B cell (primary cell): ENCODE results near the gene USP21. TPM values are rescaled to one million over a fixed set of nuclear protein-coding genes. Genes with fewer than 3 reads are reported as not detected.
A peak's percentile ranks its signal among the peaks of the same experiment; 100 is the strongest.

Source experiments
- ATAC-seq: fragments of 200-7000 bp; cut with Tn5 transposase; one replicate; pipeline ENCODE4 v1.10.0; 2021; ENCODE audit warnings: low read depth, mild to moderate bottlenecking, moderate number of reproducible peaks, moderate library complexity
- CTCF ChIA-PET: fragments of 350-600 bp; sonication (Branson Sonifier 250); formaldehyde crosslinking; loops from one replicate; lab custom pipeline; 2021; ENCODE audit warnings: antibody characterized with exemption, inconsistent platforms; lab: Charles Lee
- POLR2A ChIA-PET: fragments of 350-600 bp; sonication (Branson Sonifier 250); formaldehyde crosslinking; loops from one replicate; lab custom pipeline; 2021; ENCODE audit warnings: antibody characterized with exemption; lab: Charles Lee
- DNase-seq: peaks from one replicate; pipeline ENCODE4 v3.0.0; 2013
- H2AFZ ChIP-seq: 2 replicates; pipeline ENCODE4 v1.6.1; 2012; ENCODE audit warnings: mild to moderate bottlenecking, low read depth, low read length; ENCODE audit not compliant: insufficient read depth, poor library complexity, severe bottlenecking
- H3K27ac ChIP-seq, 2 donors: 1 replicate in 1 of 2; 2 replicates in 1 of 2; pipeline ENCODE4 v1.5.1; 2012 to 2013; ENCODE audit warnings: low read length in 2 of 2, mild to moderate bottlenecking in 2 of 2, moderate library complexity in 1 of 2
- H3K27me3 ChIP-seq, 4 experiments: fragments of 200-600 bp in 1 of 4; sonication (generic) in 1 of 4; replicated peaks in 1 of 4; 1 replicate in 2 of 4; 2 replicates in 2 of 4; pipeline versions ENCODE4 v1.6.1 to v1.7.0; 2013 to 2016; ENCODE audit warnings: low read length in 3 of 4, mild to moderate bottlenecking in 2 of 4, mixed read lengths in 1 of 4, moderate library complexity in 1 of 4; ENCODE audit not compliant: insufficient read depth in 4 of 4, control insufficient read depth in 3 of 4; ENCODE audit errors: control extremely low read depth in 1 of 4
- H3K36me3 ChIP-seq, 2 experiments: replicated peaks in 1 of 2; 1 replicate in 1 of 2; 2 replicates in 1 of 2; pipeline versions ENCODE4 v1.6.1 to v1.7.1; 2013; ENCODE audit warnings: low read length in 1 of 2; ENCODE audit not compliant: insufficient read depth in 2 of 2, control insufficient read depth in 1 of 2; ENCODE audit errors: control extremely low read depth in 1 of 2, extremely low read depth in 1 of 2
- H3K4me1 ChIP-seq, 2 donors: fragments of 200-600 bp in 1 of 2; sonication (generic) in 1 of 2; 1 replicate in 1 of 2; 2 replicates in 1 of 2; pipeline versions ENCODE4 v1.5.1 to v1.6.1; 2013 to 2017; ENCODE audit warnings: low read length in 2 of 2; ENCODE audit not compliant: control insufficient read depth in 2 of 2, insufficient read depth in 2 of 2
- H3K4me2 ChIP-seq: replicated peaks from 2 replicates; pipeline ENCODE3; 2012; ENCODE audit warnings: mild to moderate bottlenecking, low read depth, low read length; ENCODE audit not compliant: poor library complexity, severe bottlenecking
- H3K4me3 ChIP-seq, 5 experiments: fragments of 200-600 bp in 1 of 5; sonication (generic) in 1 of 5; 1 replicate in 3 of 5; 2 replicates in 2 of 5; pipeline versions ENCODE4 v1.5.1 to v1.7.0; 2011 to 2016; ENCODE audit warnings: low read length in 4 of 5, mild to moderate bottlenecking in 4 of 5, low read depth in 2 of 5, control low read depth in 1 of 5, moderate library complexity in 1 of 5; ENCODE audit not compliant: insufficient read depth in 1 of 5; ENCODE audit errors: control extremely low read depth in 1 of 5, extremely low read depth in 1 of 5
- H3K79me2 ChIP-seq: fragments of 200-600 bp; sonication (generic); one replicate; pipeline ENCODE4 v1.6.0; 2016; ENCODE audit warnings: low read length; ENCODE audit not compliant: control insufficient read depth, insufficient read depth
- H3K9ac ChIP-seq: fragments of 200-600 bp; sonication (generic); 2 replicates; pipeline ENCODE4 v1.6.1; 2017; ENCODE audit warnings: mild to moderate bottlenecking, low read length, moderate library complexity
- H3K9me3 ChIP-seq, 3 donors: one replicate each; pipeline versions ENCODE4 v1.6.1 to v1.7.1; 2013; ENCODE audit warnings: low read length in 2 of 3; ENCODE audit not compliant: control insufficient read depth in 2 of 3, insufficient read depth in 1 of 3; ENCODE audit errors: control extremely low read depth in 1 of 3
- H4K20me1 ChIP-seq: 2 replicates; pipeline ENCODE4 v1.6.0; 2012; ENCODE audit warnings: mild to moderate bottlenecking, low read length; ENCODE audit not compliant: insufficient read depth, control insufficient read depth, poor library complexity, severe bottlenecking
- H3K27ac Mint-ChIP-seq: one replicate; pipeline ENCODE4 v1.8.0; 2021; ENCODE audit warnings: mixed read lengths
- H3K27me3 Mint-ChIP-seq: one replicate; pipeline ENCODE4 v1.8.0; 2021; ENCODE audit warnings: mixed read lengths
- H3K4me1 Mint-ChIP-seq: one replicate; pipeline ENCODE4 v1.8.0; 2021; ENCODE audit warnings: mixed read lengths
- H3K4me3 Mint-ChIP-seq: one replicate; pipeline ENCODE4 v1.8.0; 2021; ENCODE audit warnings: mixed read lengths
- H3K9me3 Mint-ChIP-seq: one replicate; pipeline ENCODE4 v1.8.0; 2022; ENCODE audit warnings: mixed read lengths; ENCODE audit not compliant: insufficient read depth
- CTCF ChIP-seq: fragments of 200-600 bp; IDR thresholded peaks from one replicate; pipeline ENCODE4 v1.8.0; 2022; ENCODE audit warnings: antibody characterized with exemption, mild to moderate bottlenecking
- EZH2 ChIP-seq: IDR thresholded peaks from 2 replicates; pipeline ENCODE4 v1.6.1; 2012; ENCODE audit warnings: borderline replicate concordance, low read depth, mild to moderate bottlenecking, moderate library complexity, low read length; ENCODE audit not compliant: insufficient read depth, poor library complexity, severe bottlenecking
- WGBS: methylation state at CpG from one replicate; pipeline ENCODE4 v1.1.5; 2013; ENCODE audit warnings: missing lambda C conversion rate; ENCODE audit not compliant: insufficient coverage; 5-methylcytosine and 5-hydroxymethylcytosine counted together
- intact Hi-C: fragments of 100-400 bp; cut with micrococcal nuclease; formaldehyde crosslinking; loops from one replicate; pipeline ENCODE4 v1.10.0; 2022
- polyA plus RNA-seq: library from polyadenylated mRNA; depleted of rRNA; stranded (reverse); fragments of >200 nt; gene quantifications from 2 replicates; pipeline ENCODE4 v1.2.3, GENCODE V29; 2012
- total RNA-seq, 2 donors: library from RNA; stranded (reverse); fragments of 120-200 nt in 1 of 2; gene quantifications; 1 replicate in 1 of 2; 2 replicates in 1 of 2; pipeline versions ENCODE4 v1.2.3 to v1.2.4, GENCODE V29; 2013 to 2022

Gene USP21
- total and polyA plus RNA-seq, 2 donors (not counting 1 experiment from before 2014, with no cell fraction given) = 53.3 to 81.6 TPM

DNA sequence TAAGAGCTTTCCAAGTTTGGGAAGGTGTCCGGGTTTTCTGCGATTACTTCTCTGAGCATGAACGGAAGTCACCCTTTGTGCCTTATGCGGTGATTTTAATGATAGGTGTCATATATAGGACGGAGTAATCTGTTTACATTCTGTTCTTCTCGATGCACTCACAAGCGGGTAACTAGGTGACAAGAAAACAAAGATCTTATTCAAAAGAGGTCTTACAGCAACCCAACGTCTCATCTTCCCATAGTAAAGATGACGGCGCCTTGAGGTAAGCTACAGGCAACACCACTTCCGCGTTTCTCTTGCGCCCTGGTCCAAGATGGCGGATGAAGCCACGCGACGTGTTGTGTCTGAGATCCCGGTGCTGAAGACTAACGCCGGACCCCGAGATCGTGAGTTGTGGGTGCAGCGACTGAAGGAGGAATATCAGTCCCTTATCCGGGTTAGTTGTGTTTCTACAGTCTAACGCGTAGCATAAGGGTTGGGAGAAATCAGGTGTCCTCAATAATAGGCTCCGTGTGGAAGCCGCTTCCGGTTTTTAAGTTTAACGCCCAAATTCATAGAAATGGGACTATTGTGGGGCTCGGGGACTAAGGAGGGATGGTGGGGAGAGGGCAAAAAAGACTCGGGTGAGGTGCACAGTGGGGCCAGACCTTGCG is 5.5 kb upstream of the USP21 start, which contains the start of gene UFC1:
Gene UFC1, plus strand, starts transcription at position 297 of the 656 bp plus-strand sequence. Its CDS starts 20 bp downstream, at position 317.
- Histone ChIP-seq H4K20me1 (no peaks in the 10 kb centered on the region), H3K27me3 (no peaks in the 10 kb centered on the region), H2AFZ (peak within 1 kb of the TSS; percentile 84), H3K9ac (peak within 1 kb of the TSS; percentile 97), H3K9me3 (no peaks in the 10 kb centered on the region), H3K4me1 (peaks cover 14 to 17% of the 10 kb centered on the region in 2 donors), H3K79me2 (peaks cover 17% of the 10 kb centered on the region), H3K4me3 (peak within 1 kb of the TSS; percentile 88 to 100 (median 90)), H3K4me2 (peak within 1 kb of the TSS; percentile 84), H3K27ac (peak within 1 kb of the TSS; percentile 95 to 98), H3K36me3 (peaks cover 0 to 16% of the 10 kb centered on the region in 2 experiments)
- Mint-ChIP-seq H3K27ac (peak within 1 kb of the TSS; percentile 99), H3K4me3 (peak within 1 kb of the TSS; percentile 97), H3K4me1 (peaks cover 25% of the 10 kb centered on the region), H3K9me3 (no peaks in the 10 kb centered on the region), H3K27me3 (no peaks in the 10 kb centered on the region)
- DNase-seq (peak; percentile 94), ATAC-seq (peak; percentile 97)
- TF ChIP-seq CTCF = no peak
- TF ChIP-seq EZH2 = no peak
- intact Hi-C loops = loop anchor here (1.0 to 10.0 kb wide), 9 partner anchors 13 to 809 kb away; partner anchors contain the start of genes ARHGAP30, COPA, DEDD and KLHDC9
- CTCF ChIA-PET = interaction anchor here (1.0 to 2.6 kb wide), 5 partner anchors 12 to 724 kb away, joined by 3 to 7 read pairs (median 5); no protein-coding TSS in a partner anchor
- WGBS = under 1% methylated on average over 26 of the region's 33 CpGs
- POLR2A ChIA-PET = interaction anchor here (0.5 to 2.6 kb wide), 7 partner anchors 12 to 85 kb away, joined by 3 to 12 read pairs (median 5); partner anchors contain the start of genes ARHGAP30, DEDD and PPOX
